Epithelial cell of esophagus (primary cell): ENCODE results near the gene ZNF217.
"Not testable (repeated sequence)": the region's sequence is repeated elsewhere in the genome, so short reads cannot be mapped to it uniquely, and the experiment has no call there.

Source experiments
- DNase-seq: peaks from one replicate; pipeline ENCODE4 v3.0.0; 2010; ENCODE audit warnings: low read depth
- H3K4me3 ChIP-seq: 2 replicates; pipeline ENCODE4 v1.5.1; 2011; ENCODE audit warnings: mild to moderate bottlenecking, low read length, control low read depth
- CTCF ChIP-seq: IDR thresholded peaks from 2 replicates; pipeline ENCODE4 v1.5.1; 2011; ENCODE audit warnings: low read depth, mild to moderate bottlenecking, low read length, control low read depth, inconsistent platforms; ENCODE audit not compliant: insufficient read depth; ENCODE audit errors: missing control alignments

ZNF217 gene

GRCh38 chr20:53534037-53534436 lies 59.6 kb downstream of the ZNF217 start:
- no peak for TF ChIP-seq CTCF
- DNase-seq, result no peak

GRCh38 chr20:53533500-53533899 lies 60.1 kb downstream of the ZNF217 start:
- H3K4me3 ChIP-seq, result no peak overlapping the region
- TF ChIP-seq CTCF, result no peak
- DNase-seq, result no peak

More at GRCh38 chr20:53534037-53534436, 59.6 kb downstream of the ZNF217 start:
- H3K4me3 ChIP-seq, result no peak overlapping the region

- DNase-seq, H3K4me3 ChIP-seq: not testable (repeated sequence)
Observed at GRCh38 chr20:53532654-53533312, 60.9 kb downstream of the ZNF217 start.

- DNase-seq, result no peak
- no peak overlapping the region for H3K4me3 ChIP-seq
- TF ChIP-seq CTCF, result no peak
Observed at GRCh38 chr20:53530440-53530839, 63.2 kb downstream of the ZNF217 start.

GRCh38 chr20:53529658-53530057 lies 64.0 kb downstream of the ZNF217 start:
- no peak for DNase-seq
- TF ChIP-seq CTCF, result no peak
- H3K4me3 ChIP-seq, result no peak overlapping the region

- TF ChIP-seq CTCF, result no peak
- H3K4me3 ChIP-seq, result no peak overlapping the region
- DNase-seq, result no peak
Observed at GRCh38 chr20:53527196-53527595, 66.4 kb downstream of the ZNF217 start.

- TF ChIP-seq CTCF, result no peak
- DNase-seq, result no peak
- H3K4me3 ChIP-seq, result no peak overlapping the region
Observed at GRCh38 chr20:53524589-53525312, 68.9 kb downstream of the ZNF217 start.

- H3K4me3 ChIP-seq, result not testable (repeated sequence)
Observed at GRCh38 chr20:53523615-53524014, 70.0 kb downstream of the ZNF217 start.

More at GRCh38 chr20:53523615-53524014, 70.0 kb downstream of the ZNF217 start:
- DNase-seq, result not testable (repeated sequence)
